ENCODE results near the gene BRINP1.
A peak's percentile ranks its signal among the peaks of the same experiment; 100 is the strongest.

The BRINP1 gene, protein sequence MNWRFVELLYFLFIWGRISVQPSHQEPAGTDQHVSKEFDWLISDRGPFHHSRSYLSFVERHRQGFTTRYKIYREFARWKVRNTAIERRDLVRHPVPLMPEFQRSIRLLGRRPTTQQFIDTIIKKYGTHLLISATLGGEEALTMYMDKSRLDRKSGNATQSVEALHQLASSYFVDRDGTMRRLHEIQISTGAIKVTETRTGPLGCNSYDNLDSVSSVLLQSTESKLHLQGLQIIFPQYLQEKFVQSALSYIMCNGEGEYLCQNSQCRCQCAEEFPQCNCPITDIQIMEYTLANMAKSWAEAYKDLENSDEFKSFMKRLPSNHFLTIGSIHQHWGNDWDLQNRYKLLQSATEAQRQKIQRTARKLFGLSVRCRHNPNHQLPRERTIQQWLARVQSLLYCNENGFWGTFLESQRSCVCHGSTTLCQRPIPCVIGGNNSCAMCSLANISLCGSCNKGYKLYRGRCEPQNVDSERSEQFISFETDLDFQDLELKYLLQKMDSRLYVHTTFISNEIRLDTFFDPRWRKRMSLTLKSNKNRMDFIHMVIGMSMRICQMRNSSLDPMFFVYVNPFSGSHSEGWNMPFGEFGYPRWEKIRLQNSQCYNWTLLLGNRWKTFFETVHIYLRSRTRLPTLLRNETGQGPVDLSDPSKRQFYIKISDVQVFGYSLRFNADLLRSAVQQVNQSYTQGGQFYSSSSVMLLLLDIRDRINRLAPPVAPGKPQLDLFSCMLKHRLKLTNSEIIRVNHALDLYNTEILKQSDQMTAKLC

DNA sequence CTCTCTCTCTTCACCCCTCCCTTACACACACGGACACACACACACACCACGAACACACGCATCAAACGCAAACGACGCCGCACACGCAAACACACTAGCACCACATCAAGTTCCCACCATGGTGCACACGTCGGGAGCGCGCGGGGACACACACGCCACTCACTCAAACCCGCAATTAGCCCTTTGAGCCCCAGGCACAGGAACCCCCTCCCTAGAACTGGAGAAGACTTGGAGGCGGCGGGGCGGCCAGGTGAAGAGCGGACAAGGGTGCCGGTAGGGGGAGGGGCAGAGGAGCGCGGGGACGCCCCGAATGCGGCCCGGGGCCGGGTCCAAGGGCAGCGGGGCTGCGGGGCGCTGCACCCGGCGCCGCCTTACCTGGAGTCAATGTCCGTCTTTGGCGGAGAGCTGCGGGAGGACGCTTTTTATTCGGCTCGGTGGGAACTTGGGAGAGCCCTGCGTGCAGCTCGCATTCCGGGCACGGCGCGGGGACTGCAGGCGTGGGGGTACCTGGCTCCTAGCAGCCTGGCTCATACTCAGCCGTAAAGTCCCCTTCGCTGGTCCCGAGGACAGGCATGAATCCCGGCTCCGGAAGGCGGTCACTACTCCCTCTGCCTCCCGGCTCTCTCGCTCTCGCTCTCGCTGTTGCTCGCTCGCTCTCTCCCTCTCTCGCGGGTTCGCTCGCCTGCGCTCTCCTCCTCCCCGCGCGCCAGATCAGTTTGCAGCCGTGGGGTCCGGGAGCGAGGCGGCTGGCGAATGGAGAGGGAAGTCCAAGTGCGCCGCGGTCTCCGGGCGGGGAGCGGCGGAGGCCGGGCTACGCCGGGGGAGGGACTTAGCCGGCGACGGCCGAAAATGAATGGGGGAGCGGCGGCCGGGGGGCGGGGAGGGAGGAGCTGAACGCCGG is at the start of gene BRINP1:
TSS of gene BRINP1 (minus strand) at position 755 of the 901 bp plus-strand sequence. CDS start 56,080 bp downstream, outside the sequence.
- DNase-seq, result peak; percentile 71

DNA sequence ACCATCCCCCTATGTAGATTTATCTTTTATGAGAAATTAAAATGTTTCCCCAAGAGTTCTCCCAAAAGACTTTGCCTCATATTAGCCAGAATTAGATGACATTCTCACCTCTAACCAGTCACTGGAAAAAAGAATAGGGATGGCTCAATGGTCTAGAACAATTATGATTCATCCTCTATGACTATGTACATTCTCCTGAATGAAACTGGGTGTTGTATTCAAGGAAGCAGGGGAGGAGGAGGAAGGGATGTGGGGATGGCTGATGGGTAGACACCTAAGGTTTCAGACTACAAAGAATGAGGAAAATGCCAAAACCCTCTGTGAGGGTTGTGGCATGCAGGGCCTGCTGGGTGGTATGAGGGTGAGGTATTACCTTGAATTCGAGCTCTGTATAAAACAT is 49.5 kb upstream of the BRINP1 start:
- no peak for DNase-seq

DNA sequence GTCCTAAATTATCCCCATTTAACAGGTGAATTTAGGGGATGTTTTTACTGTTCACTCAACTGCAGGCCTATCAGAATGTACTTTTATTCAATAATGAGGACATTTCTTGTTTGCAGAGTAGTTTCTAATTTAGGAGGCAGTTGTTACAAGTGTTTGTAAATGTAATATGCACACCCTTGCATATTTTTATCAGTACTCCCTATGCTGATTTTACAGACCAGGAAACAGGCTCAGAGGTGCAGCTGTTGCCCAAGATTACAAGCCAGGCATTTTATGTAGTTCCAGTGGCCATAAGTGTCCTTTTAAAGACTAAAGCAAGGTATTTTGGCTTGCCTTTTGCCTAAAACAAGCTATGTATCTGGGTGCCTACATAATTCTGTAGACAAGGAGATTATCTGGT is 47.6 kb upstream of the BRINP1 start:
- DNase-seq, result no peak

DNA sequence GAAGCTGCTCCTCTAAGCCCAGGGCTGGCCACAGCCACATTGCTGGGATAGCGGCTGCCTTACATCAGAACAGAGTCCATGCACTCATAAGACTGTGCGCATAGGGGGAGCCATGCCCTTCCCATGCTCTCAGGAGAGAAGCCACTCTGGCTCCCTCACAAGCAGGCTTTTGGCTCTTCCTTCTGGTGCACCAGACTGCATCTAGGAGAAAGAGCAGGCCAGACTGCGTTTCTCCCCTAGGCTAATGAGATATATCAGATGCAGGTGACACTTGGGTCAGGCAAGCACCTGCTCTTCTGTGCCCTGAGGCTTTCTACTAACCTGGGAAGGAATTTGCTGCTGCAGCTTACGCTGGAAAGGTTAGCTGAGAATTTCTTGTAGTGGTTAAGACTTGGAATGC is 43.2 kb upstream of the BRINP1 start:
- DNase-seq, result no peak

DNA sequence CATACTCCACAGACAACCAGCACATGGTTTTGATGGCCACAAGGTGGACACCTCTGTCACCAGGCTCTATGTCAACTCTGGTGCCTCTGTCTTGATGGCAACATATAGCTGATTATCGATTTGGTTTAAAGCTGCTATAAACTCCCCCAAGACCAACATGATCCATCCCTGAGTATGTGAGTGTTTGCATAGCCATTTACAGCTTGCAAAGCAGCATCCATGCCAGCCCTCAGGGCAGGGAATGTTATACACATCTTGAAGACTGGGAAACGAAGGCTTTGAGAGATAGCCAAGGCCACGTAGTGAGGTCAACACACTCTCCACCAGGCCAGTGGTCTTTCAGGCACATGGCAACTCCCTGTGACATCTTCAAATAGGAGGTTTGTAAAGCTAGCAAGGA is 40.3 kb upstream of the BRINP1 start:
- DNase-seq, result no peak

DNA sequence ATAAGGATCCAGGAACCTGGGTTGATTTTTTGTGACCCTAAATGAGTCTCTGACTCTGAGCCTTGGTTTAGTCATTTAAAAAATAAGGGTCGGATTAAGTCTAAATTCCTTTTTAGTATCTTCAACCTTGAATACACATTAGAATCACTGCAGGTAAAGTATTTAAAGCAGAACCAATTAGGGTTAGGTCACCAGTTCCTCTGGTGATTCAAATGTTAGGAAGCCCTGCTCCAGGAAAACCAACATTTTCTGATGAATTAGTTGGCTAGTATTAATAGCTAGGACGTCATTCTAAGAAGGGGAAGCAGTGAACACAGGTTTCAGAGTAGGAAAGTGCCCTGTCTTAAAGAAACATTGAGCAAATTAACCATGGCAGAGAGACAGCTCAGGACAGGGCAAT is 31.4 kb upstream of the BRINP1 start:
- DNase-seq, result no peak

DNA sequence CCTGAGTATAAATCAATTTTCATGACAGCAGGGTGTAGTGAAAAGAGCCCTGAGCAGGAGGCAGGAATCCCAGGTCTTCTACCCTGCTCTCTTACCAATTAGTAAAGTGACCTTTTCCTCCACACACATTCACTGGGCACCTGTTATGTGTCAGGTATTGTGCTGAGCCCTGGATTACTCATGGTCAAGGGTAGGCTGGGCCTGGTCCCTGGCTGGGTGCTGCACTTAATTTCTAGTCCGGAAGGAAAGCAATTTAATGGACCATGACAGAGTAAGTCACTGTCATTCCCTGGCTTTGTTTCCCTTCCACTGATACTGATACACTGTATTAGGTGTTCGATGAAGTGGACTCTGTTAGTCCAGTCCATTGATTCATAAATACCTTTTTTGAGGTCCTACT is 29.1 kb upstream of the BRINP1 start:
- no peak for DNase-seq

DNA sequence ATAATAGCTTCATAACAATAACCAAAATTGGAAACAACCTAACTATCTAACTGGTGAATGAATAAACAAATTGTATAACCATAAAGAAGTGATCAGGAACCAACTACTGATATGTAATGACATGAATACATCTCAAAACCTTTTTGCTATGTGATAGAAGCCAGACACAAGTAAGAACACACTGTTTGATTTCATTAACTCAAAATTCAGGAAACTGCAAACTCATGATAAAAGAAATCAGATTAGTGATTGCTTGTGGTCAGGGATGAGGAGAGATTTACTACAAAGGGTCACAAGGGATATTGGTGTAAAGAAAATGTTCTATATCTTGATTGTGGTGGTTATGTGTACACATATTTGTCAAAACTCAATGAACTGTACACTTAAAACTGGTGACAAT is 22.6 kb upstream of the BRINP1 start:
- DNase-seq, result no peak

DNA sequence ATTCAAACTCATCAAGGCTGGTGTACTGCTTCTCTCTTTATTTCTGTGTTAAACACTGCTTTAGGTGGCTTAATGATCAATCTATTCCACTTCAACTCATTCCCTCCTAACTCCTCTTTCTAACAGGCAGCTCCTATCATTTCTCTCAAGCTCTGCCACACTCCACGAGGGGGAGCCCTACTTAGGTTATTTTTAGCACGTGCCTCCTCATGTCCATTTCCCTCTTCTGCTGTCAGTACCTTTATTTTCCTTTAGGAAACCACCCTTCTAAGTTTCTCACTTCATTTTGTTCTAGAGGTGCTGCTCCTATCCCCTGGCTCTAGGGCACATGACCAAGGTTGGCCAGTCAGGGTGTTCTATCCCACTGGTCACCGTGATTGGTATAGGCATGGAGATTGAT is 6.7 kb upstream of the BRINP1 start:
- peak; percentile 28 for DNase-seq

DNA sequence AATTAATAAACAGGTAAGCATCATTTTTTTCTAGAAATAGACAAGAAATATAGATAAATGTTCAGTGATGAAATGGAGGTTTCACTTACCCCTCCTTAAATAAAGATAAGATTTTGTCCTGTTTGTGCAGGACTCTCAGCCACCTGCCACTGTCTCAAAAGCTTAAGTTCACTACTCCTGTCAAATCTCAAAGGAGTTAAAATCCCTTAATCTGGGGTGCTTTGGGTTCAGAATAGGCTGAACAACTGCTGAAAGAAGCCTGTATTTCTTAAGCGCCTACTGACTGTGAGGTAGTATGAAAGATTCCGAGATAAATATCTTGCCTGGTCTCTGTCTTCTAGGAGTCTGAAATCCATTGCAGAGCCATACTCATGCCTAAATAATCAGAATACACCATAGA is 3.7 kb upstream of the BRINP1 start:
- no peak for DNase-seq

DNA sequence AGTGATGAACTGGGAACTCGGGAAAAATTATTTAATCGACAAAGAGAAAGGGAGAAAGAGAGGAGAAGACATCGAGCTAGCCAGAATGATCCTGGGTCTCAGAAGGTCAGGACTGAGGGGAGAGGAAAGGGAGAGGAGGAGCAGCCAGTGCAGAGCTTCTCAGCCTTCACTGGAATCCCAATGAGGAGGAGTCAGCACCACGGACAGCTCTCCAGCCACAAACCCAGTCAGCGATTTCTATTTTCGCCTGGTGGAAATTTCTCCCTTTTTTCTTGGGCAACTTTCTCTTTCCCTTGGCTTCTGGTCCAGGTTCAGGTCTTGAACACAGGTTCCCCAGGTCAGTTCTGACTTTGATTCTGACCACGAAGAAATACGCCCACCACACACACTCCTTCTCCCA is 1.6 kb upstream of the BRINP1 start:
- no peak for DNase-seq

DNA sequence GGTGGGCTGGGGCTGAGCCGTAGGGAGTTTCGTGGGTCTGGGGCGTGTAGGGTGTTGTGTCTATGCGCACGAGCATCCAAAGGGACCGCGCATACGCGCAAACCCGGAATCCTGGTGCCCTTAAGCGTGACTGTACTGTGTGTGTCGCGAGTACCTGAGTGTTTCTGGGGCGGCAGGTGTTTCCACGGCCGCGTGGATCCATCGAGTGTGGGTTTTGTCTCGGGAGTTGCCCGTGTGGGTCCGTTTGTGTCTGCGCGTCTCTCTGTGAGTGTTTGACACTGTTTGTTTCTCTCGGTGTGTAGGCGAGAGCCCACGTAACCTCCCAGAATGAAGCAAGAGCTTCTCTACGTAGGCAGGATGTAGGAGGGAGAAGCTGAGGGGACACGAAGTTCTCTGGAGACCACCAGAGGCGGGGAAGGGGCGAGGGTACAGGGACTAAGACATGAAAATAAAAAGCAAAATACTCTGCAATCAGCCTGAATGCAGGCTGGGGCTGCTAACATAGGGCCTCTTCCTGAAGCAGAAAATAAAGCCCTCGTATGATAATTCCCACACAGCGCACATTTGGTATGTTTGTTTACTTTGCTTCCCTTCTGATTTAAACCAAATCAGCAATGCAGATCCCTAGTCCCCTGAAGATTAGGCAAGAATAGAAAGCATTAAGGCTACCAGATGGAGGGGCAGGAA is 588 bp upstream of the BRINP1 start:
- peak; percentile 63 for DNase-seq

DNA sequence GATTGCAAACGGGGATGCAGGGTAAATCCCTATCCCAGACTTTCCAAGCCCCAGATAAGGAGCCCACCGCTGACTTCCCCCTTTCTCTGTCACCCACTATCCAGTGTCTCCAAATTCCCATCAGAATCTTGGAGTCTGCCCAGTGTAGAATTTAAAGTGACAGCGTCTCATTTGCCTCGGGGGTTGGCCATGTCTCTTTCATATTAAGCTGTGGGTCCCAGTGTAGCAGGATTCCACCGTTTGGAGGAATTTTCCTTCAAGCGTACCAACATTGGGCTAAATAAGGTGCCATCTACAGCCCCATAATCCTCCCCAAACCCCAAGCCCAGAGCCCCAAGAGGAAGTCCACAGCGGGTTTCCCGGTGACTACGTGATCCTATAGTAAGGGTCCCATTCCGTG is 1.1 kb downstream of the BRINP1 start:
- no peak for DNase-seq

DNA sequence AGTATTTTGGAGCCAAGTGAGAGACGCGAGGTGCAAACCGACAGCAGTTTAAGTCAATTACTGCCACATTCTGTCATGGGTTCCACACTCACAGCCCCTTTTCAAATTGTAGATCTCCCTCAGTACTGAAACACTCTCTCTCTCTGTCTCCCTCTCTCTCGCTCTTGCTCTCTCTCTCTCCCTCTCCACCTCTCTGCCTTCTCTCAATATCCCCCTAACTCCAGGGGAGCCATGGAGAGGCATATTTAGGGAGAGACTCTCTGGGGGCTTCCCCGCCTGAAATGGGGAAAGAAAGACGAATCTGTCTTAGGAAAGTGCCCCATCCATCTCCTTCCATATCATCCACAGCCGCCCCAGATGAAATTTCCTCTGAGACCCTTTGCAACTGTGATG is 1.6 kb downstream of the BRINP1 start:
- no peak for DNase-seq

DNA sequence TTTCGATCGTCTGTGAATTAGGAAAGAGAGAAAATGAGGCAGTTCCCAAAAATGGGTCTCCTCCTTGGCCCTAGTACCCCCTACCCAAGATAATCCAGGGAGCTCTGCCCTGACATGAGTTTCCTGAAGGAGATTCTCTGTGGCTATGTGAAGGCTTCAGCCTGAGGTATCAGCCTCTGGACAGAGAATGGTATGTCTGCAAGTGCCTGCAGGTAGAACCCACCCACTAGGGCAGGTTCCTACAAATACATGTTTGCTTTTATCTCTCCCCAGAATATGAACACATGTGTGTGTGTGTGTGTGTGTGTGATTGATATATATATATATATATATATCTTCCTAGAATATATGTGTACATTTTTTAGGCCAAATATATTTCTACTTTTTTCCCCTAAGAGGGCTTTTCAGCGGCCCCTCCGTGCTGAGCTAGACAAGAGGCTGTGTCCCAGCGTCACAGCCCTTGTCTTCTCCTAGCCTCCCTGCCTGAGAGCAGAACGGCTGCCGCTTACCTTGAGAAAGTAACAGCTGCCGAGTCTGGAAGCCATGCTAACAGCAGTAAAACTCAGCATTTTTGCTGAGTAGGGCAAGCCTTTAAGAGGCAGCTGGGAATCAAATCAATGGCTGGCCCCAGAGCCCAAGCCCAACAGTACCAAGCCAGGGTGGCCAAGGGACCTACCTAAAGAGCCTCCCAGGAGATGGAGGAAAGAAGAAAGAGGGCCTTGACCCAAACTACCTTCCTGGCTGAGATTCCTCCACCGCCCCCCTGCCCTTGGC is 2.1 kb downstream of the BRINP1 start:
- no peak for DNase-seq

DNA sequence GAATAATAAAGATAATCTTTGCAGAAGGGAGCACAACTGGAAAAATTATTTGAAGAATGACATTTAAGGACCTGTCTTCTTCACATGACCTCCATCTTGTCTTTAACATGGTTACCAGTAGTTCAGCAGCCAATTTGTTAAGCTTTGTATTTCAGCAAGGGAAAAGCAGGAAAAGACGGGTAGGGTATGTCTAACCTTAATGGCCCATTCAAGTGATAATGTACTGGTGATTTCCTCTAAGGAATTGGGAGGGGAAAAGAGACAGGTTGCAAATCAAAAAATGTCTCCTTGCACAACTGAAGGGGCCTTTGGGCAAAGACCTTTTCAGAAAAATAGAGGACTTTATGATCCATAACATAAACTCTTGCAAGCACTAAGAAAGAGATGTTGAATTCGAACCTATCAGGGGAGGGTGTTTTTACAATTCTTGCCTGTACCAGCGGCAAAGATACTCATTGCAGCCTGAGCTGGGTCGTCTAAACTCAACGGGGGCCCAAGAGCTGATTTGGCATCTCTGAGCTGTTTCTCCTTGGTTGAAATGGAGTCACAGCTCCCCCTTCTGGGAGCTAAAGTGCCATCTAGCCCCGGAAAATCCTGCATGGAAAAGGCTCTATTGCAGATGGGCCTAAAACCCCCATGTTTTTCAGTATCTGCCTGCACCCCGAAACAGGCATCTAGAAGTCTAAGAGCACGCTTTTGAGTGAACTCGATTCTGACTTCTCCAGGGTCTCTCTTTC is 3.8 kb downstream of the BRINP1 start:
- peak; percentile 63 for DNase-seq

DNA sequence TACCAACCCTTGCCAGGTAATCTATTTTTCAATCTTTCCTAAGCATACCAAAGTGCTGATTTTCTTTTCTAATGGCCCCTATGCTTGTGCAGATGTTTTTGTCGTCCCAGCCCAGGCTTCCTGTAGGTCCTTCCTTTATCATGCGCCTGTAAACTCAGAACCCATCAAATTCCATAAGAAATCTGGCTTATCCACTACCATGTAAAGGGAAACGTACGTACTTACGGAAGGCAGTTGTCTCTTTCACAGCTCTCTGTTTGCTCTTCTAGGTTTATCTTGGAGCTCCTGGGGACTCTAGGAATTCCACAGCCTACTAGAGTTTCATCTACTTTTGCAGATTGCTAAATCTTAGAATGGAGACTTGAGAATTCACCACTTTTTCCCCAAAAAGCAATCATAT is 9.0 kb downstream of the BRINP1 start:
- no peak for DNase-seq

DNA sequence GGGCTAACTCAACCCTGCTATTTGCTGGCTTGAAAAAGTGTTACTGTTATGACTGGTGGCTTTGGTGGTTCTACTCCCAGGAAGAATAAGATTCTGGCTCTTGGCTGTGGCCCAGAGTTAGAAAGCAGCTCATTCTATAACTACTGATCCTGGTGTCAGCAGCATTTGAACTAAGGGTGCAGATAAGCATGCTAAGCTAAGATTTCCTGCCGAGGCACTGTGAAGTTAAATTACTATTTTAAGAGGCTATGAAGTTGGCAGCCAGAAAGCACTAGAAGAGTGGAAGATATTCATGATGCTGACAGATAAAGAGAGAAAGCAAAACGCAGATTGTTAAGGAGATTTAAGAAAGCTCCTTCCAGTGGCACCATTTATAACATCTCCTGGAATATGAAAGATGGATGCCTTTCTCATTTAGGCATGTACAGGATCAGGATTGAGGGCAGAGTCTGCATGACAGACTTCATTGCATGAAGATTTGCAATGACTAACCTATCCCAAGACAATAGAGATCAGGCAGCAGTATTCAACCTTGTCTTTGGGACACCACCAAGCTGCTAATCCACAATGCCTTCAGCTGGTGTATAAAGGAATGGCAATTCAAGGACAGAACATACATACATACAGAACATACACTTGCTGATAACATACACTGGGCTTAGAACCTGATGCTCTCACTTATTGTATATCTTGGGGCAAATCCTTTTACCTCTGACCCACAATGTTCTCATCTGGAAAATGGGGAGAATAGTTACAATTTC is 11.7 kb downstream of the BRINP1 start:
- no peak for DNase-seq

DNA sequence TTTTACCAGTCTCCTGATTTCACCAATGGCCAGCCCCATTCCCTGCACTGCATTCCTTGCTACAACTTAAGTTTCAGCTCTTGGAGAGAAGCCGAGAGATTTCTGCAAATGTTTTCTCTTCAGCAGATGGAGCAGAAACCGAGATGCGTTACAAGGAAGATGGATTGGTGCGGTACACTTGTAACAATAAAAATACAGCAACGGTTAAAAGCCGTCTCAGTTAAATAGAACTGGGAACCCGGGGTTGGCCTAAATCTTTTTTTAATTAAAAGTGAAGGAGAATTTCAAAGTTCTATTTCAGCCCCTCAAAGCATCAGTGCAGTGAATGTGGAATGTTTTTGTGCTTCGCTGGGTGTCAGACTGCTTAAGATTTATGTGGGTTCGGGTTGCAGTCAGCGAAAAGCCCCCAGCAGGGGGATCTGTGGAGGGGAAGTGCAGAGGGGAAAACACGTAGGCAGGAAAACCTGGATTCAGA is 19.8 kb downstream of the BRINP1 start:
- DNase-seq, result no peak

All from DMS153 (cell line).